HG02571 (cell line): Measurements from ENCODE around the gene PCNX2.
"Not testable (repeated sequence)": the region's sequence is repeated elsewhere in the genome, so short reads cannot be mapped to it uniquely, and the experiment has no call there.

Experiments
- ATAC-seq: cut with Tn5 transposase; IDR thresholded peaks from one replicate; pipeline ENCODE4 v1.9.1; 2021; ENCODE audit warnings: mild to moderate bottlenecking, moderate library complexity; ENCODE audit not compliant: unreplicated experiment

The PCNX2 gene

GRCh38 chr1:233172201-233172600 lies 123.3 kb downstream of the PCNX2 start:
- ATAC-seq, result no peak

DNA sequence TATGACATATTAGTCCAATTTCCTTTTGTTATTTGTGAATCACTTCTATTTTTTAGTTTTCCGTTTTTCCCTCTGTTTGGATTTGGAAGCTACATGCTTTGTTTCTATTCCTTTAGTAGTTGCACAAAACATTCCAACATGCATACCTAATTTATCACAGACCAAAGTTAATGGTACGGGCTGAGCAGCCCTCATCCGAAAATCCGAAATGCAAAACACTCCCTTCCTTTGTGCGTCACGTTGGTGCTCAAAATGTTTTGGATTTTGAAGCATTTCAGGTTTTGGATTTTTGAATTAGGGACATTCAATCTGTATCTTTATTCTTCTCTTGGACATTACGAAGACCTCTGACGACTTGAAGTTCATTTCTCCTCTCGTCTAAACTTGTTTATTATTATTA lies 124.8 kb downstream of the PCNX2 start:
- ATAC-seq, result no peak

DNA sequence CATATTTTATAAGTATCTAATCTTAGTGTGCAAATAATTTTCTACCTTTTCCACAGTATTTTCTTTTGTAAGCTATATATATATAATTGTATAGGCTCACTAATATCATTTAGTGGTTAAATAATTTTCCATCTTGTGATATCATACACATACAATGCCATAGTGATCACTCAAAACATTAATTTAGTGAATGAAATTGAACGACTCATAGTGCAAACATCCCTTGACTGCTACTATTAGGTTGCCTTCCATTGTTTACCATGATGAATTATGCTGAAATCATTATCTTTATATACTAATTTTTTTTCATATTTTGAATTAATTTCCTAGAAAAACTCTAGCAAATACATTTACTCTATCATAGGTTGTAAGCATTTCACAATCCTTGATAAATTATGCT lies 127.1 kb downstream of the PCNX2 start:
- no peak for ATAC-seq

- no peak for ATAC-seq
These were observed 128.6 kb downstream of the PCNX2 start for GRCh38 chr1:233166896-233167295.

- no peak for ATAC-seq
These were observed 131.8 kb downstream of the PCNX2 start for GRCh38 chr1:233163696-233164095.

DNA sequence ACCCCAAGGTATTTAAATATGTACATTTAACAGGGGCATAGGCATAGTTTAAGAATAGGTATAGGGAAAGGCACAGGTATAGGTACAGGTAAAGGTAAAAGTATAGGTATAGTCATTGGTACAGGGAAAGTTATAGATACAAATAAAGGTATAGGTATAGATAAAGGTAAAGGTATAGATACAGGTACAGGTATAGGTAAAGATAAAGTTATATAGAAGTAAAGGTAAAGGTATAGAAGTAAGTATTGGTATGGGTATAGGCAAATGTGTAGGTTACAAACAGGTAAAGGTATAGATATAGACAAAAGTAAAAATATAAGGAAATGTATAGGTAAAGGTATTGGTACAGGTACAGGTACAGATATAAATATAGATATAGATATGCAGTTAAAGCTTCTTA lies 137.2 kb downstream of the PCNX2 start:
- no peak for ATAC-seq

GRCh38 chr1:233157245-233157644 lies 138.3 kb downstream of the PCNX2 start:
- no peak for ATAC-seq

DNA sequence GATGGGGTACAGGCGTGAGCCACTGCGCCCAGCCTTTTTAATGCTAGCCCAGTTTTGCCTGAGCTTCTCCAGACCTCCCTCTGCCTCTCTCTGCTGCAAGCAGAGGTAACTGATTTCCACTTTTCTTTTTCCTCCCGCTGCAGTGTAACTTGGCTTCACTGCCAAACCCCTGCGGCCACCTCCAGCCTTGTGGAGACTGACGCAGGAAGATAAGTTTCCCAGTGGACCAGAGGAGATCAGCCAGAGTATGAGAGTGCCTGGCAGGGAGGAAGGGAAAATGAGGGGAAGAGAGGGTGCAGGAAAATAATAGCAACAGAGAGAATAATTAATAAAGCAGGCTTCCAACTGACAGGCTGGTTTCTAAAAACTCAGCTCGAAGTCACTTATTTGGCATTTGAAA lies 143.7 kb downstream of the PCNX2 start:
- ATAC-seq, result no peak

DNA sequence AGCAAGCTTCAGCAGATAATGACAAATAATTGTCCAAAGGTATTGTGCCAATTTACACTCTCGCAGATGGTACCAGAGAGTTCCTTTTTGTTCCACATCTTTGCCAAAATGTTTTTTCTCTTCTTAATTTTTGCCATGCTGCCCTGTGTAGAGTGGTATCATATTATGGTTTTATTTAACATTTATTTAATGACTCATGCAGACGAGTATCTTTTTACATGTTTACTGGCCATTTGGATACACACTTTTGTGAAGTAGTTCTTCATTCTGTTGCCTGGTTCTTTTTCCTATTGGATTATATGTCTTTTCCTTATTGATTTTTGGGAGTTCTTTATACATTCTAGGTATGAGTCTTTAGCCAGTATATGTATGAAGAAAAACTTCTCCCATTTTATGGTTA lies 151.1 kb downstream of the PCNX2 start:
- no peak for ATAC-seq

- no peak for ATAC-seq
These were observed 152.3 kb downstream of the PCNX2 start for GRCh38 chr1:233143241-233143640.

GRCh38 chr1:233140974-233141373 lies 154.6 kb downstream of the PCNX2 start:
- no peak for ATAC-seq

GRCh38 chr1:233140499-233140898 lies 155.0 kb downstream of the PCNX2 start:
- ATAC-seq, result no peak

- ATAC-seq, result no peak
These were observed 156.5 kb downstream of the PCNX2 start for GRCh38 chr1:233138788-233139585.

GRCh38 chr1:233135833-233136232 lies 159.7 kb downstream of the PCNX2 start:
- no peak for ATAC-seq

GRCh38 chr1:233132445-233132844 lies 163.1 kb downstream of the PCNX2 start:
- ATAC-seq, result no peak

- ATAC-seq, result not testable (repeated sequence)
These were observed 166.5 kb downstream of the PCNX2 start for GRCh38 chr1:233129031-233129430.

- ATAC-seq, result no peak
These were observed 168.4 kb downstream of the PCNX2 start for GRCh38 chr1:233127157-233127556.

DNA sequence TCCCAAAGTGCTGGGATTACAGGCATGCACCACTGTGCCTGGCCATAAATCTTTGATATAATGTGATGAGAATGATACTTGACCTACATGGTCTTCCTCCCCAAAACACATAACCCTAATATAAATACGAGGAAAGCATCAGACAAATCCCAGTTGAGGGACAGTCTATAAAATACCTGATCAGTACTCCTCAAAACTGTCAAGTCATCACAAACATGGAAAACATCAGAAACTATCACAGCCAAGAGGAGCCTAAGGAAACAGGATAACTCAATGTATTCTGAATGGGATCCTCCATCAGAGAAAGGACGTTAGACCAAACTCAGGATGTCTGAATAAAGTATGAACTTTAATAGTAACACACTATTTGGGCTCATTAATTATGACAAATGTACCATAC lies 172.7 kb downstream of the PCNX2 start:
- ATAC-seq, result no peak

DNA sequence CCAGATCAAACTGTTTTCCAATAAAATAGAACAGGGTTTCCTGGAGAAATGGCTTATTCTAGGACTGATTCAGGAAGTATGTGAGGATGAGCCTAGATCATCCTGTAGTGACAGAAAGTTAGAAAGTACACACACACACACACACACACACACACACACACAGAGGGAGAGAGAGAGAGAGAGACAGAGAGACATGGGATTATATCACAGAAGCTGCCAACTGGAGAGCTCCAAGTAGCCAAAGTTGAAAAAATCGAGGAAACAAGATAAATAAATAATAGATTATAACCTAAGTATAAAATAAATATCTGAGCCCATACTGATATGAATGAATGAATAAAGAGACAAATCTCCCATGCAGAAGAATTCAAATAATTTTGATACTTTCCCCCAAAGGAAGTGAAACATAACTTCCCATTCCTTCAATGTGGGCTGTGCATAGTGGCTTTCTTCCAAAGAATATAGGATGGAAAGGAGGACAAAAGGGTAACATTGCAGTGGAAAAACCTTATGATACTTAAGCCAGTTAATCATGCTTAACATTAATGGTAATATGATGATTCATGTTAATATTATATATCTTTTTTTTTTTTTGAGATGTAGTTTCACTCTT lies 173.5 kb downstream of the PCNX2 start:
- ATAC-seq, result no peak

DNA sequence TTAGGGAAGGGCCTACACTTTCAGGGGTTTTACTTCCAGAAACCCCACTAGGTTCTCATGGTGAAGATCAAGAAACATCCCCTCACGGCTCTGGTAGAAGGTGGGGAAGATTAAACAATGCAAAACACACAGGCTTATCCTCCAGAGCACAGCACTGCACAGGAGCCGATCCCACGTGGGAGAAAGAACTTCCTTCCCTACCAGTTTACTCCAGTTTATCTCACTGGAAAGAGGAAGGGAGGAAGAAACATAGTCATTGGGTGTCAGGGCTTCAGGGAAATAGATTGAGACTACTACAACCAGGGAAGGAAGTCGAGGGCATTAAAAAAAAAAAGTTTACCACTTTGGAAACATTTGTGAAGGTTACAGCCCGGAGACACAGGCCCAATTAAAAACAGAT lies 180.7 kb downstream of the PCNX2 start:
- ATAC-seq, result no peak

DNA sequence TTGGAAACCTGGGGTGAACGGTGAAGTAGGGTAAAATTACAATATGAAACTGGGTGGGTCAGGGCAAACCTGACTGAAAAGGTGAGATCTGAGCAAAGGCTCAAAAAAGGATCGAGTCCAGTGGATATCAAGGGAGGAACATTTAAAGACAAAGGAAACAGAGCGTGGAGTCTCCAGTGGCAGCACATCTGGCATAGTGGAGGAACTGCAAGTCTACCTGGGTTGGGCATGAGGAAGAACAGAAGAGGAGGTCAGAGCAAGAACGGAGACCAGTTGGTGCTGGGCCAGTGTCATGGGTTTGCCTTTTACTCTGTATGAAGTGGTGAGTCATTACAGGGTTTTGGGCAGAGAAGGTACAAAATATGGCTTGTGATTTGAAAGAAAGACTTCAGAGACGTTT lies 181.4 kb downstream of the PCNX2 start:
- ATAC-seq, result no peak

- ATAC-seq, result peak; percentile 54
These were observed 182.3 kb downstream of the PCNX2 start for GRCh38 chr1:233113009-233113879.
